ENCODE measurements around the gene NGEF. TPM values are rescaled to one million over a fixed set of nuclear protein-coding genes. Genes with fewer than 3 reads are reported as not detected.
"Not testable (repeated sequence)": the region's sequence is repeated elsewhere in the genome, so short reads cannot be mapped to it uniquely, and the experiment has no call there.

Gene NGEF
- total and polyA plus RNA-seq, 9 of the 15 experiments (the other 6 are each of a cell fraction or from before 2014, with no cell fraction given), result 0.07 to 0.17 (median 0.09) TPM; not detected in 6

- Histone ChIP-seq H3K27me3 (ENCODE audit: control insufficient read depth in 2 of 2, insufficient read depth in 2 of 2, low read length in 2 of 2) (no peaks in the 10 kb centered on the region), H3K4me2 (ENCODE audit: insufficient read depth, low read length) (no peak overlapping the region), H3K79me2 (ENCODE audit: control insufficient read depth, insufficient read depth, low read length) (no peaks in the 10 kb centered on the region), H3K9me1 (ENCODE audit: control insufficient read depth, insufficient read depth, low read length) (no peaks in the 10 kb centered on the region), H3K4me1 (replicated peaks in 1 of 2; ENCODE audit: control insufficient read depth in 2 of 2, insufficient read depth in 2 of 2, low read length in 2 of 2) (no peaks in the 10 kb centered on the region; a peak in 1 of 5 replicates), H3K36me3 (ENCODE audit: control insufficient read depth, insufficient read depth, low read length) (no peaks in the 10 kb centered on the region), H2AFZ (ENCODE audit: low read depth, low read length) (no peak overlapping the region), H3K9ac (ENCODE audit: insufficient read depth in 1 of 2, low read depth in 2 of 2, low read length in 2 of 2) (no peak overlapping the region), H3K27ac (ENCODE audit: extremely low read depth, low read depth, low read length) (no peak overlapping the region), H4K20me1 (replicated peaks; ENCODE audit: control insufficient read depth, insufficient read depth, low read length) (no peaks in the 10 kb centered on the region), H3K9me3 (replicated peaks; ENCODE audit: control insufficient read depth, insufficient read depth, low read depth, low read length) (0 out of 2 replicates have a peak, but pooled peaks cover 2% of the 10 kb centered on the region), H3K4me3 (no peak overlapping the region)
- no peak for DNase-seq (ENCODE audit: extremely low read depth in 1 of 4, low spot score in 3 of 4)
- in situ Hi-C loops (cut with MboI), result no loop called here
- no peak for ATAC-seq
- POLR2A ChIA-PET, result no interaction called here
- intact Hi-C loops (cut with micrococcal nuclease), result no loop called here
- BruUV-seq (replicated peaks), result no TSS peak
- 4% methylated on average over 4 of the region's 6 CpGs for WGBS (ENCODE audit: insufficient coverage, low coverage, missing lambda C conversion rate)
- TF ChIP-seq KLF6 (CRISPR knock-in tag; IDR thresholded peaks at IDR 0.05; ENCODE audit: borderline replicate concordance), result no peak
- TF ChIP-seq MAFF (IDR thresholded peaks at IDR 0.05; ENCODE audit: low read length), result 0 out of 2 replicates have a peak, but pooled peaks have one; percentile 2
- CTCF ChIA-PET (ENCODE audit: low intra/inter-chr PET ratio), result no interaction called here
- no peak for FAIRE-seq
These were observed 104.4 kb downstream of the NGEF start for GRCh38 chr2:232908695-232909094.

- H3K9ac ChIP-seq (ENCODE audit: insufficient read depth in 1 of 2, low read depth in 2 of 2, low read length in 2 of 2); in situ Hi-C loops (cut with MboI); H3K27me3 ChIP-seq (ENCODE audit: control insufficient read depth in 2 of 2, insufficient read depth in 2 of 2, low read length in 2 of 2); H3K4me1 ChIP-seq (replicated peaks in 1 of 2; ENCODE audit: control insufficient read depth in 2 of 2, insufficient read depth in 2 of 2, low read length in 2 of 2); H3K79me2 ChIP-seq (ENCODE audit: control insufficient read depth, insufficient read depth, low read length); H4K20me1 ChIP-seq (replicated peaks; ENCODE audit: control insufficient read depth, insufficient read depth, low read length); H3K4me3 ChIP-seq; intact Hi-C loops (cut with micrococcal nuclease); H2AFZ ChIP-seq (ENCODE audit: low read depth, low read length); H3K36me3 ChIP-seq (ENCODE audit: control insufficient read depth, insufficient read depth, low read length); POLR2A ChIA-PET; H3K9me3 ChIP-seq (replicated peaks; ENCODE audit: control insufficient read depth, insufficient read depth, low read depth, low read length); DNase-seq (ENCODE audit: extremely low read depth in 1 of 4, low spot score in 3 of 4); ATAC-seq; BruUV-seq (replicated peaks); H3K4me2 ChIP-seq (ENCODE audit: insufficient read depth, low read length); H3K27ac ChIP-seq (ENCODE audit: extremely low read depth, low read depth, low read length); CTCF ChIA-PET (ENCODE audit: low intra/inter-chr PET ratio); H3K9me1 ChIP-seq (ENCODE audit: control insufficient read depth, insufficient read depth, low read length); FAIRE-seq: not testable (repeated sequence)
- 20% methylated on average over 5 of the region's 9 CpGs for WGBS (ENCODE audit: insufficient coverage, low coverage, missing lambda C conversion rate)
These were observed 105.4 kb downstream of the NGEF start for GRCh38 chr2:232907718-232908085.

- H3K27me3 ChIP-seq (ENCODE audit: control insufficient read depth in 2 of 2, insufficient read depth in 2 of 2, low read length in 2 of 2); H3K36me3 ChIP-seq (ENCODE audit: control insufficient read depth, insufficient read depth, low read length); BruUV-seq (replicated peaks); H3K27ac ChIP-seq (ENCODE audit: extremely low read depth, low read depth, low read length); H3K9ac ChIP-seq (ENCODE audit: insufficient read depth in 1 of 2, low read depth in 2 of 2, low read length in 2 of 2); H3K9me3 ChIP-seq (replicated peaks; ENCODE audit: control insufficient read depth, insufficient read depth, low read depth, low read length); DNase-seq (ENCODE audit: extremely low read depth in 1 of 4, low spot score in 3 of 4); H4K20me1 ChIP-seq (replicated peaks; ENCODE audit: control insufficient read depth, insufficient read depth, low read length); POLR2A ChIA-PET; ATAC-seq; H3K9me1 ChIP-seq (ENCODE audit: control insufficient read depth, insufficient read depth, low read length); H2AFZ ChIP-seq (ENCODE audit: low read depth, low read length); H3K4me3 ChIP-seq; intact Hi-C loops (cut with micrococcal nuclease); H3K4me1 ChIP-seq (replicated peaks in 1 of 2; ENCODE audit: control insufficient read depth in 2 of 2, insufficient read depth in 2 of 2, low read length in 2 of 2); FAIRE-seq; CTCF ChIA-PET (ENCODE audit: low intra/inter-chr PET ratio); in situ Hi-C loops (cut with MboI); H3K4me2 ChIP-seq (ENCODE audit: insufficient read depth, low read length); H3K79me2 ChIP-seq (ENCODE audit: control insufficient read depth, insufficient read depth, low read length): not testable (repeated sequence)
- 3% methylated on average over 6 of the region's 10 CpGs for WGBS (ENCODE audit: insufficient coverage, low coverage, missing lambda C conversion rate)
These were observed 106.0 kb downstream of the NGEF start for GRCh38 chr2:232906867-232907717.

Measured in K562 (cell line).